CD4-positive, alpha-beta memory T cell (primary cell): ENCODE results near the gene ACLY. TPM values are rescaled to one million over a fixed set of nuclear protein-coding genes. Genes with fewer than 3 reads are reported as not detected.
A peak's percentile ranks its signal among the peaks of the same experiment; 100 is the strongest.

Experiments
- CTCF ChIA-PET: fragments of 350-600 bp; sonication (Branson Sonifier 250); formaldehyde crosslinking; loops from one replicate; lab custom pipeline; 2021; ENCODE audit warnings: inconsistent platforms; ENCODE audit not compliant: partially characterized antibody; lab: Charles Lee
- POLR2A ChIA-PET: fragments of 350-600 bp; sonication (Branson Sonifier 250); formaldehyde crosslinking; loops from one replicate; lab custom pipeline; 2021; ENCODE audit not compliant: partially characterized antibody; lab: Charles Lee
- DNase-seq, 5 donors: peaks; one replicate each; pipeline versions ENCODE4 v3.0.0 to v3.0.0-alpha.2; 2020 to 2022; ENCODE audit warnings: mixed read lengths in 1 of 5
- H3K27ac ChIP-seq: one replicate; pipeline ENCODE4 v1.7.0; 2013; ENCODE audit warnings: low read depth, low read length
- H3K27me3 ChIP-seq: 2 replicates; pipeline ENCODE4 v1.7.0; 2013; ENCODE audit warnings: mild to moderate bottlenecking, low read length, moderate library complexity; ENCODE audit not compliant: insufficient read depth
- H3K36me3 ChIP-seq: 2 replicates; pipeline ENCODE4 v1.7.0; 2013; ENCODE audit warnings: mild to moderate bottlenecking, low read length, moderate library complexity; ENCODE audit not compliant: insufficient read depth
- H3K4me1 ChIP-seq: 2 replicates; pipeline ENCODE4 v1.7.0; 2013; ENCODE audit warnings: mild to moderate bottlenecking, low read length, moderate library complexity; ENCODE audit not compliant: insufficient read depth
- H3K4me3 ChIP-seq, 2 donors: one replicate each; pipeline ENCODE4 v1.7.0; 2013; ENCODE audit warnings: low read length in 2 of 2, mild to moderate bottlenecking in 1 of 2
- H3K9me3 ChIP-seq, 2 donors: one replicate each; pipeline ENCODE4 v1.7.0; 2013; ENCODE audit warnings: low read length in 2 of 2, control low read depth in 1 of 2; ENCODE audit not compliant: control insufficient read depth in 1 of 2
- H3K27ac Mint-ChIP-seq, 7 donors: one replicate each; pipeline ENCODE4 v1.8.0; 2020 to 2021; ENCODE audit warnings: mixed read lengths in 7 of 7, mild to moderate bottlenecking in 6 of 7, inconsistent platforms in 3 of 7, moderate library complexity in 3 of 7
- H3K27me3 Mint-ChIP-seq, 2 donors: one replicate each; pipeline ENCODE4 v1.8.0; 2020 to 2021; ENCODE audit warnings: mixed read lengths in 2 of 2
- H3K36me3 Mint-ChIP-seq, 2 donors: one replicate each; pipeline ENCODE4 v1.8.0; 2020 to 2021; ENCODE audit warnings: mixed read lengths in 2 of 2, inconsistent platforms in 1 of 2, mild to moderate bottlenecking in 1 of 2
- H3K4me1 Mint-ChIP-seq, 4 donors: one replicate each; pipeline ENCODE4 v1.8.0; 2020 to 2021; ENCODE audit warnings: mixed read lengths in 4 of 4, mild to moderate bottlenecking in 1 of 4
- H3K4me3 Mint-ChIP-seq, 8 donors: one replicate each; pipeline ENCODE4 v1.8.0; 2020 to 2021; ENCODE audit warnings: mixed read lengths in 8 of 8, mild to moderate bottlenecking in 7 of 8, moderate library complexity in 6 of 8, inconsistent platforms in 3 of 8
- H3K9me3 Mint-ChIP-seq, 8 donors: one replicate each; pipeline ENCODE4 v1.8.0; 2020 to 2021; ENCODE audit warnings: mixed read lengths in 8 of 8, mild to moderate bottlenecking in 5 of 8, inconsistent platforms in 3 of 8, moderate library complexity in 1 of 8
- intact Hi-C: fragments of 100-400 bp; cut with micrococcal nuclease; formaldehyde crosslinking; loops from one replicate; pipeline ENCODE4 v1.15.1; 2023
- polyA plus RNA-seq, 2 donors: library from polyadenylated mRNA; unstranded; fragments of 300-500 nt; fragmentation: Illumina TruSeq; gene quantifications; one replicate each; pipeline ENCODE4 v1.2.3, GENCODE V29; 2021
- total RNA-seq, 2 experiments: library from RNA; stranded (reverse); gene quantifications; one replicate each; pipeline ENCODE4 v1.2.3, GENCODE V29; 2021

ACLY gene
- total and polyA plus RNA-seq, 4 experiments from 2014 or later: 58.7 to 88.5 (median 78.3) TPM

DNA sequence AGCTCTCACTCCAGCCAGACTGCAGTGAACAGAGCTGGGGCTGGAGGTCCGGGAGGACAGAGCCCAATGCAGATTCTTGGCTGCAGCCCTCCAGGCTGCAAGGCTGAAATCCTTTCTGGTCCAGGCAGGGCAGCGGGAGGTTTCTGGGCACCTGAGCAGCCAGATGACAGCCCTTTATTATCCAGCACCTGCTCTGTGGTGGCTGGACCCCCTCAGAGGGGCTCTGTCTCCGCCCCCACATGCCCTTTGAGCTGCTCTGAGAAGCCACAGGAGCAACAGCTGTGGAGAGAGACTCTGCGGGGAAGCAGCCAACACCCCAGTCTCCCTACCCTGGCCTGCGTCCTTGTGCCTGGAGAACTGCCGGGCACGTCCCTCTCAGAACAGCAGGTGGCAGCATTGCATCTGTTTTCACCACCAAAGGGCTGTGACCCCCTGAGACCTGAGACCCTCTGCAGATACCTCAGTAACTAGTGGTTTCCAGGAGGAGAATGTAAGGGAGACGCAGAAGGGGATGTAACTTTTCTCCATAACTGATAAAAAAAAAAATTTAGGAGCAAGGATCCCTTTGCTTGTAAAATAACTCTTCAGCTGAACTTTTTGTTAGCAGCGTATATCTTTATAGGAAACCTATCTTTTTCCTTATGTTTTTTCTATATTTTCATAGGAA is 44.1 kb upstream of the ACLY start:
- peak; percentile 54 to 71 (median 62) for DNase-seq
- Histone ChIP-seq H3K27me3 (no peaks in the 10 kb centered on the region), H3K9me3 (no peaks in the 10 kb centered on the region), H3K4me3 (no peak overlapping the region), H3K27ac (no peak overlapping the region), H3K36me3 (no peaks in the 10 kb centered on the region), H3K4me1 (peaks cover 20% of the 10 kb centered on the region)
- intact Hi-C loops: loop anchor here (1.0 kb wide), 3 partner anchors 100 to 153 kb away; no protein-coding TSS in a partner anchor
- Mint-ChIP-seq H3K36me3 (peaks cover 0 to 1% of the 10 kb centered on the region in 2 donors), H3K4me3 (peak overlapping the region in 1 of 8 donors; percentile 20), H3K9me3 (no peaks in the 10 kb centered on the region), H3K4me1 (peaks cover 11 to 24% (median 17%) of the 10 kb centered on the region in 4 donors), H3K27ac (peak overlapping the region in 2 of 7 donors; percentile 23 to 76), H3K27me3 (no peaks in the 10 kb centered on the region)
- POLR2A ChIA-PET: interaction anchor here (0.6 to 1.5 kb wide), 3 partner anchors 57 to 650 kb away, joined by 4 read pairs; partner anchors contain the start of genes DHX58 and NKIRAS2
- CTCF ChIA-PET: interaction anchor here (0.7 to 5.0 kb wide), 21 partner anchors 9 to 443 kb away, joined by 3 to 45 read pairs (median 5); partner anchors contain the start of genes ACLY, DHX58, DNAJC7 and KAT2A

DNA sequence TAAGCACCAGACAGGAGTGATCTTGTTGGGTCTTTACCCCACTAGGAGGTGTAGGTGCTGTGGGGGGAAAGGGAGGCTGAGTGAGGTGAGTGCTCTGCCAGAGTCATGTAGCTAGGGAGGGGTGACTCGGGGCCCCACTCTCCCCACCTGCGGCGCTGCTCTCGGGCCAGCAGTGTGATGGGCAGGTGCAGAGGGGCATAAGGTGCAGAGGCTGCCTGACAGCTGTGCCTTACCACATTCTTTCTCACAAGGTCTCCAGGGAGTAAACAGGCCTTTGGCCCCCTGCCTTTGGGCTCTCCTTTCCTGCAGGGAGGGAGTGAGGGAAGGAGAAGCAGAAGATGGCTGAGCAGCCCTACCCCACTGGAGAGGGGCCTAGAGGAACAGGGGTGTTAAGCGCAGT is 43.4 kb upstream of the ACLY start:
- no peaks in the 10 kb centered on the region for H3K36me3 Mint-ChIP-seq
- ChIA-PET CTCF (interaction anchor here (1.0 to 5.0 kb wide), 15 partner anchors 11 to 444 kb away, joined by 3 to 45 read pairs (median 6); partner anchors contain the start of genes DHX58, DNAJC7, KAT2A and NKIRAS2), POLR2A (interaction anchor here (1.5 kb wide), 1 partner anchor 151 kb away, joined by 4 read pairs; the partner anchor contains the start of gene DHX58)
- intact Hi-C loops: no loop called here
- H3K36me3 ChIP-seq: no peaks in the 10 kb centered on the region
- no peak overlapping the region for H3K4me3 ChIP-seq
- no peaks in the 10 kb centered on the region for H3K27me3 ChIP-seq
- no peaks in the 10 kb centered on the region for H3K9me3 Mint-ChIP-seq
- H3K27me3 Mint-ChIP-seq: no peaks in the 10 kb centered on the region
- peaks cover 12% of the 10 kb centered on the region for H3K4me1 ChIP-seq
- H3K4me1 Mint-ChIP-seq: peaks cover 9 to 16% (median 11%) of the 10 kb centered on the region in 4 donors
- DNase-seq: no peak
- no peak overlapping the region for H3K27ac Mint-ChIP-seq
- no peaks in the 10 kb centered on the region for H3K9me3 ChIP-seq
- no peak overlapping the region for H3K4me3 Mint-ChIP-seq
- no peak overlapping the region for H3K27ac ChIP-seq

- no peak overlapping the region for H3K27ac Mint-ChIP-seq
- Histone ChIP-seq H3K4me1 (no peaks in the 10 kb centered on the region), H3K4me3 (no peak overlapping the region), H3K27ac (no peak overlapping the region), H3K9me3 (no peaks in the 10 kb centered on the region), H3K36me3 (no peaks in the 10 kb centered on the region), H3K27me3 (no peaks in the 10 kb centered on the region)
- intact Hi-C loops: no loop called here
- POLR2A ChIA-PET: interaction anchor here (1.1 kb wide), 1 partner anchor 153 kb away, joined by 3 read pairs; the partner anchor contains the start of gene DHX58
- no peaks in the 10 kb centered on the region for H3K9me3 Mint-ChIP-seq
- H3K27me3 Mint-ChIP-seq: no peaks in the 10 kb centered on the region
- DNase-seq: no peak
- CTCF ChIA-PET: interaction anchor here (1.6 kb wide), 1 partner anchor 156 kb away, joined by 3 read pairs; no protein-coding TSS in a partner anchor
- no peaks in the 10 kb centered on the region for H3K36me3 Mint-ChIP-seq
- H3K4me3 Mint-ChIP-seq: no peak overlapping the region
- H3K4me1 Mint-ChIP-seq: peaks cover 0 to 2% (median 0%) of the 10 kb centered on the region in 4 donors
Observed at GRCh38 chr17:41959336-41960095, 40.8 kb upstream of the ACLY start.

- H3K9me3 ChIP-seq: no peaks in the 10 kb centered on the region
- Mint-ChIP-seq H3K4me1 (peaks cover 0 to 2% (median 0%) of the 10 kb centered on the region in 4 donors), H3K4me3 (no peak overlapping the region), H3K27me3 (no peaks in the 10 kb centered on the region), H3K27ac (no peak overlapping the region), H3K9me3 (no peaks in the 10 kb centered on the region), H3K36me3 (no peaks in the 10 kb centered on the region)
- H3K27me3 ChIP-seq: no peaks in the 10 kb centered on the region
- H3K4me1 ChIP-seq: no peaks in the 10 kb centered on the region
- H3K4me3 ChIP-seq: no peak overlapping the region
- POLR2A ChIA-PET: interaction anchor here (1.1 kb wide), 1 partner anchor 153 kb away, joined by 3 read pairs; the partner anchor contains the start of gene DHX58
- intact Hi-C loops: no loop called here
- H3K36me3 ChIP-seq: no peaks in the 10 kb centered on the region
- CTCF ChIA-PET: interaction anchor here (1.6 kb wide), 1 partner anchor 157 kb away, joined by 3 read pairs; no protein-coding TSS in a partner anchor
- no peak overlapping the region for H3K27ac ChIP-seq
- no peak for DNase-seq
Observed at GRCh38 chr17:41959030-41959335, 40.2 kb upstream of the ACLY start.

DNA sequence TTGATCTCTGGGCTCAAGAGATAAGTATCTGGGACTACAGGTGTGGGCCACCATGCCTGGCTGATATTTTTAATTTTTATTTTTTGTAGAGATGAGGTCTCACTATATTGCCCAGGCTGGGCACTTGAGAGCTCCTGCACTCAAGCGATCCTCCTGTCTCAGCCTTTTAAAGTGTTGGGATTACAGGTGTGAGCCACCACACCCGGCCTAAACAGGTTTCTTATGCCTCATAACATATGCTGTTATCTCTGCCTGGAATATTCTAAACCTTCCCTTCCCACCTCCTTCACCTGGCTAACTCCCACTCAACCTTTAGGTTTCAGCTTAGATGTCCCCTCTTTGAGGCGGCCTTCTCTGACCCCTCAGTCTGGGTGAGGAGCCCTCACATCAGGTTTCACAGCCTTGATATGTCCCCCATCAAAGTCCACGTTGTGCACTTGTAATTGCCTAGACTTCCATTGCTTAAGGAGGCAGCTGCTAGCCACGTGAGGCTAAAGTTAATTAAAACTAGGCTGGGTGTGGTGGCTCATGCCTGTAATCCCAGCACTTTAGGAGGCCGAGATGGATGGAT is 39.2 kb upstream of the ACLY start:
- H3K27me3 Mint-ChIP-seq: no peaks in the 10 kb centered on the region
- no peak overlapping the region for H3K27ac Mint-ChIP-seq
- H3K27ac ChIP-seq: no peak overlapping the region
- H3K9me3 Mint-ChIP-seq: no peaks in the 10 kb centered on the region
- no peak for DNase-seq
- no peaks in the 10 kb centered on the region for H3K4me1 ChIP-seq
- H3K36me3 ChIP-seq: no peaks in the 10 kb centered on the region
- no peaks in the 10 kb centered on the region for H3K36me3 Mint-ChIP-seq
- no peaks in the 10 kb centered on the region for H3K9me3 ChIP-seq
- POLR2A ChIA-PET: no interaction called here
- intact Hi-C loops: no loop called here
- H3K4me3 Mint-ChIP-seq: no peak overlapping the region
- H3K27me3 ChIP-seq: no peaks in the 10 kb centered on the region
- CTCF ChIA-PET: interaction anchor here (1.5 kb wide), 1 partner anchor 108 kb away, joined by 5 read pairs; no protein-coding TSS in a partner anchor
- no peak overlapping the region for H3K4me3 ChIP-seq
- H3K4me1 Mint-ChIP-seq: peaks cover 0 to 1% (median 0%) of the 10 kb centered on the region in 4 donors

DNA sequence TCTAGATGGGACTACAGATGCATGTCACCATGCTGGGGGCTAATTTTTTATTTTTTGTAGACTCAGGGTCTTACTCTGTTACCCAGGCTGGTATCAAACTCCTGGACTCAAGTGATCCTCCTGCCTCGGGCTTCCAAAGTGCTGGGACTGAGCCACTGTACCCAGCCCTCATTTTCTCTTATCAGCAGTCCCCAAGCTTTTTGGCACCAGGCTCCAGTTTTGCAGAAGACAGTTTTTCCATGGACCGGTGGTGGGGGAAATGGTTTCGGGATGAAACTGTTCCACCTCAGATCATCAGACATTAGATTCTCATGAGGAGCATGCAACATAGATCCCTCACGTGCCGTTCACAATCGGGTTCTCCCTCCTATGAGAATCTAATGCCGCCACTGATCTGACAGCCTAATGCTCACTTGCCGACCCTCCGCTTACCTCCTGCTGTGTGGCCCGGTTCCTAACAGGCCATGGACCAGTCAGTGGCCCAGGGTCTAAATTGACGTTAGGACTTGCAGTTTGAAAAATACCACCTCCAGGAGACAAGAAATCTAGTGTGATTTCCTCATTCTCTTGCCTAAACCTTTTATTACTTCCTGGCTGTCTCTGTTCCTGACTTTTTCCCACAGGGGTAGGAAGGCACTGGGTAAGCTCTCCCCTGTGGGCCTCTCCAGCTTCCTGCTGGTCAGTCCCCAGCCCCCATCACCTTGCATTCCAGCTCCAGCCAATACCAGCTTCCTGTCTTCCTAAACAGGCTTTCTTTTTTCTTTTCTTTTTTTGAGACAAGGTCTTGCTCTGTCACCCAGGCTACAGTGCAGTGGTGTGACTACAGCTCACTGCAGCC is 38.5 kb upstream of the ACLY start:
- Mint-ChIP-seq H3K27me3 (no peaks in the 10 kb centered on the region), H3K4me3 (no peak overlapping the region), H3K9me3 (no peaks in the 10 kb centered on the region), H3K36me3 (no peaks in the 10 kb centered on the region), H3K27ac (no peak overlapping the region), H3K4me1 (no peaks in the 10 kb centered on the region)
- Histone ChIP-seq H3K36me3 (no peaks in the 10 kb centered on the region), H3K9me3 (no peaks in the 10 kb centered on the region), H3K27ac (no peak overlapping the region), H3K4me1 (no peaks in the 10 kb centered on the region), H3K27me3 (no peaks in the 10 kb centered on the region), H3K4me3 (no peak overlapping the region)
- intact Hi-C loops: no loop called here
- CTCF ChIA-PET: interaction anchor here (1.5 kb wide), 1 partner anchor 109 kb away, joined by 5 read pairs; no protein-coding TSS in a partner anchor
- POLR2A ChIA-PET: no interaction called here
- no peak for DNase-seq
